OCI-M2 (cell line): Measurements from ENCODE around the gene BRSK2.

Experiments
- DNase-seq: peaks from one replicate; lab custom pipeline; 2025; ENCODE audit not compliant: unreplicated experiment; lab: John Stamatoyannopoulos, UW

The BRSK2 gene

DNA sequence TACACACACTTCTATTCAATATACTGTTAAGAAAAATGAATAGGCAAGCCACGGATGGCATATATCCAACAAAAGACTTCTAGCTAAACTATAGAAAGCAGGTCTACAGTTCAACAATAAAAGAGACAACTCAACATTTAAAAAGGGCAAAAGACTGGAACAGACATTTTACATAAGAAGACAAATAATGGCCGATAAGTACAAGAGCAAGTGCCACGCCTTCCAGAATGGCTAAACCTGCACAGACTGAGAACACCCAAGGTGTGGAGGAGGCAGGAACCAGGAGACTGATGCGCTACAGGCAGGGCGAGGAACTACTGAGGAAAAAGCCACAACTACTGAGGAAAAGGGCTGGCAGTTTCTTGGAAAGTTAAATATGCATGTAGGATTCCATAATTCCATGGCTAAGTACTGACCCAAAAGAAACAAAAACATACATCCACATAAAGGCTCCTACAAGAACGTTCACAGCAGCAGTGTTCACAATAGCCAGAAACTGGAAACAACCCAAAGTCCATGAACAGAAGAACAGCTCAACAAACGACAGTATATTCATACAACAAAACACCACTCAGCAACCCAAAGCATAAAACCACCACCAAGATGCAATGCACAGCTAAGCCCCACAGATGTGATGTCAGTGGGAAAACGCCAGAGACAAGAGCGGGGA lies 106.5 kb downstream of the BRSK2 start:
- no peak for DNase-seq

- DNase-seq: no peak
Observed at GRCh38 chr11:1496761-1497095, 107.0 kb downstream of the BRSK2 start.

GRCh38 chr11:1497600-1497999 lies 107.9 kb downstream of the BRSK2 start:
- DNase-seq: no peak

- no peak for DNase-seq
Observed at GRCh38 chr11:1498262-1498661, 108.5 kb downstream of the BRSK2 start.

- no peak for DNase-seq
Observed at GRCh38 chr11:1499261-1499890, 109.6 kb downstream of the BRSK2 start.

DNA sequence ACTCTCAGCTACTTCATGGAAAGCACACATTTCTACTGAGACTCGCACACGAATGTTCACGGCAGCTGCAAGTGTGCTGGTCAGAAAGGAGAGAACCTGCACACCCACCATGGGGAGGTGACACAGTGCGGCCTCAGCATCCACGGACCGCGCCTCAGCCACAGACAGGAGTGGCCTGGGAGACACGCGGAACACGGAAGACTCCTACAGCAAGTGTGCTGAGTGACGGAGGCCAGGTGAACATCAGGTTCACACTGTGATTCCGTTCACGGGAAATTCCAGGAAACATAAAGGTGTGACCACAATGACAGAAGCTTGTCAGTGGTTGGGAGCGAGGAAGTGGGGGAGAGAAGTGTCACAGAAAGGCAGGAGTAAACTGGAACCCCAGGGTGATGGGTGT lies 110.2 kb downstream of the BRSK2 start:
- DNase-seq: no peak

GRCh38 chr11:1500466-1501420 lies 111.0 kb downstream of the BRSK2 start:
- no peak for DNase-seq

- DNase-seq: no peak
Observed at GRCh38 chr11:1501421-1502167, 111.9 kb downstream of the BRSK2 start.

- no peak for DNase-seq
Observed at GRCh38 chr11:1502168-1502953, 112.6 kb downstream of the BRSK2 start.

DNA sequence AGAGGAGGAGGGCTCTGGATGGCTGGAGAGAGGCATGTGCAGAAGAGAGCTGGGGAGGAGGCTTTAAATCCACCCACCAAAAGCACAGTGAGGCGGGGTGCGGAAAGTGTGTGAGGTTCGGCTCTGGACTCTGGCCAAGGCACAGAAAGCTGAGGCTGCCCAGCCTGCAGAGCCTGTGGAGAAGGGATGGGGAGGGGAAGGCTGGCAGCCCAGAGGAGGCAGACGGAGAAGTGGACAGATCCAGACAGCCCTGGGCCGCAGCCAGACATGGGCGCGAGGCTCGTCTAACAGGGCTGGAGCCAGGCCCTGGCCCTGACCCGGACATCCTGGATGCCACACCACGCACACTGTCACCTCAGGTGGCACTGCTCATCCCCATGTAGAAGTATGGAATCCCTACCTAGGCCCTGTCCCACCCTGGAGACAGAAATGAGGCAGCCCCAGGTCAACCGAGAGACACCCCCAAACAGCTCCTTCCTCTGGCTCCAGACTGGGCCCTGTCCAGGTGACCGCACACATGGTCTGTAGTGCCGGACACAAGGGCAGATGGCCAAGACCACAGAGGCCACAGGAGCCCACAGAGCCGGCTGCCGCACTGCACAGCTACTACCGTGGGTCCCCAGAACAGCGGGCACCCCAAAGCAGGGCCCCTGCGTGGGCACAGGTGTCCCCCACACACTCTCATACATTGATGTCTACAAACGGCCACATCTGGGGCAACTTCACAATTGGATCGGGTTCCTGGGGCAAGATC lies 113.4 kb downstream of the BRSK2 start:
- no peak for DNase-seq

DNA sequence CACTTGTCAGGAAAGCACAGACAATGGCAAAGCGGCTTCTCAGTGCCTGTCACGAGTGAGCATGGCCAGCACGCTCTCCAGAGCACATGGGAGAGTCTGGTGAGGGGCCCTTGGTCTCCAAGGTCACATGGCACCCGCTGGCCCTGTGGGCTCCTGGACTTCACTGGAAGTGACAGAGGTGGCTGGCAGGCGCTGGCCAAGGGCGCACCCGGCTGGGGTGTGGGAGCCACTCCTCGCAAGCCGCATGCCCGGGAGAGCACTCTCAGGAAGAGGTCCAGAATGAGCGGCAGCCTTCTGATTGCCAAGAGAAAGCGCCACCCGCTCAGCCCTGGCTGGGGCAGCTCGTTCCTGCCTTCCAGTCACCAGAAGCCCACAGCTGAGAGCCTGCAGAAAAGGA lies 114.0 kb downstream of the BRSK2 start:
- DNase-seq: no peak

GRCh38 chr11:1504138-1504537 lies 114.4 kb downstream of the BRSK2 start:
- no peak for DNase-seq

DNA sequence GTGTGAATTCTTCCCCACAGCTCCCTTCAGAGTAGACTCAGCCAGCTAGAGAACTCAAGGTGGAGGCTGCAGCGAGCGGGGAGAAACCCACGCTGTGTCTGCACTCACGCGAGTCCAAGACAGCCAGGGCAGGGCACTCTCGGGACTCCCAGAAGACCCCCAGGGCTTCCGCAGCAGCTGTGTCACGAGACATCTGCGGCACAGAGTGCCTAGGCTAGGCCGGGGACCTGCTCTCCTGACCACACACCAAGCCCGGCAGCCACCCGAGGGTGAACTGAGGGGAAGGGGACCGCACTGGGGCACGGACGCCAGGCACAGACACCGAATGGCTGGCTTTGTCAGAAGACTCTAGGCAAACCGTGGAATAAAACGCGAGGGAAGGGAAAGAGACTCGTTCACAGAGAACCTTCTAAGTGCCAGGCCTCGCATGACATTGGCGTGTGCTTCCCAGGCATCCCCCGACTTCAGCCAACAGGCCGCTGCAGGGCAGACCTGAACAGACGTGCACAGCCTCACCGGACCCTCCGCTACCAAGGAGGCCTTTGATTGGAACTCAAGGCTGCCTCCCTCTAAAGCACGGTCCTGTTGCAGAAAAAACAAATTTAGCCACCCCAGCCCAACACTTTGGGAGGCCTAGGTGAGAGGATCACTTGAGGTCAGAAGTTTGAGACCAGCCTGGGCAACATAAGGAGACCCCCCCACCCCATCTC lies 115.0 kb downstream of the BRSK2 start:
- DNase-seq: no peak

GRCh38 chr11:1505480-1505879 lies 115.7 kb downstream of the BRSK2 start:
- no peak for DNase-seq

DNA sequence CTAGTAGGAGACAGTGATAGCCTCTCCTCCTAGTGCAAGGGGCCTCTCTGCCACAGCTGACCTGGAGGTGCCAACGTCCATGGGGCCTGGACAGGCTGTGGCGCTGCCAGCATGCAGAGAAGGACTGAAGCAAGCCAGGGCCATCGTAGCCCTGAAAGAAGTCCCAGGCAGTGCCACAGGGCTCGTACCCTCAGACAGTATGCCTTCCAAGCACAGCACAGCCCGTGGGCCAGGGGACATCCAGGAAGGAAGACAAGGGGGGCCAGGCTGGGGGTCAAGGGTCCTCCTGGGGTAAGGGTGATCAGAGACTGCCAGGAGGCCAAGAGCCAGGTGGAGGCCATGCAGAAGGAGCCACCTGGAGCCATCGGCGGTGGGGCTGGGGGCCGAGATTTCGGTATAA lies 117.2 kb downstream of the BRSK2 start:
- DNase-seq: no peak

DNA sequence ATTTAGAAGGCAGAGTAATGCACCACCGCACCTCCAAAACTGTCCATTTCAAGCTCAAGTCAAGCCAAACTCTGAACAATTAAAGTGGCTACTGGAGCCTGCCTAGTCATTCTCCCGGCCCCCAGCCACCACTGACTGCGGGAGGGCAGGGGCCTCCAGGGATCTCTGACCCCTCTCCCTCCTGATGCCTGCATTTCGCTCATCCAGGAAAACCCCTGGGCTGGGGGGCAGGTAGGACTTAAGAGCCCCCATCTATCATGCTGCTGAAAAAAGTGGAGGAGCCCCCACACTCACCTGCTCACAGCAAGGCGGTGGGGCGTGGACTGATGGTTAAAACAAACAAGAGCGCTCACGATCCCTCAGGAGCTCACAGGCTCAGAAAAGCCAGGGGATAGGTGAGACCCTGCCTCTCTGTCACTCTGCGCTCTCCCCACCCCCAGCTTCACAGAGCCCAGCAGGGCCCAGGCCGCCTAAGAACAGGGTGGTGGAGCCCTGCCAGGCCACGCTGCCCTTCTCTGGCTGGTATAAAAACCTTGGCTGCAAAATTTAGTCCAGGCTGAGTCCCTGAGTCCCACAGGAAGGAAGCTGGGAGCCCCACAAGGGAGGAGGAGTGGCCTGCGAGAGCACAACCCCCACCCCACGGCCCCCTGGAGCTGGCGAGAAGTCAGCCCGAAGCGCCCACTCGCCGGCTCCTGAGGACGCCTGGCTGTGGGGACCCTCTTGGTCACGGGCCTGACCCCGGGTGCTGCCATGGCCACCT lies 117.8 kb downstream of the BRSK2 start:
- DNase-seq: no peak

GRCh38 chr11:1508491-1508891 lies 118.8 kb downstream of the BRSK2 start:
- DNase-seq: no peak

- DNase-seq: no peak
Observed at GRCh38 chr11:1508986-1509385, 119.3 kb downstream of the BRSK2 start.
